ENCODE data around the gene IFI30.
"Not testable (repeated sequence)": the region's sequence is repeated elsewhere in the genome, so short reads cannot be mapped to it uniquely, and the experiment has no call there.

IFI30 gene

GRCh38 chr19:18156841-18157464, 16.7 kb upstream of the IFI30 start:
- TF ChIP-seq, protein P1, sequence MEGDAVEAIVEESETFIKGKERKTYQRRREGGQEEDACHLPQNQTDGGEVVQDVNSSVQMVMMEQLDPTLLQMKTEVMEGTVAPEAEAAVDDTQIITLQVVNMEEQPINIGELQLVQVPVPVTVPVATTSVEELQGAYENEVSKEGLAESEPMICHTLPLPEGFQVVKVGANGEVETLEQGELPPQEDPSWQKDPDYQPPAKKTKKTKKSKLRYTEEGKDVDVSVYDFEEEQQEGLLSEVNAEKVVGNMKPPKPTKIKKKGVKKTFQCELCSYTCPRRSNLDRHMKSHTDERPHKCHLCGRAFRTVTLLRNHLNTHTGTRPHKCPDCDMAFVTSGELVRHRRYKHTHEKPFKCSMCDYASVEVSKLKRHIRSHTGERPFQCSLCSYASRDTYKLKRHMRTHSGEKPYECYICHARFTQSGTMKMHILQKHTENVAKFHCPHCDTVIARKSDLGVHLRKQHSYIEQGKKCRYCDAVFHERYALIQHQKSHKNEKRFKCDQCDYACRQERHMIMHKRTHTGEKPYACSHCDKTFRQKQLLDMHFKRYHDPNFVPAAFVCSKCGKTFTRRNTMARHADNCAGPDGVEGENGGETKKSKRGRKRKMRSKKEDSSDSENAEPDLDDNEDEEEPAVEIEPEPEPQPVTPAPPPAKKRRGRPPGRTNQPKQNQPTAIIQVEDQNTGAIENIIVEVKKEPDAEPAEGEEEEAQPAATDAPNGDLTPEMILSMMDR (IDR thresholded peaks at IDR 0.05): no peak
- DNase-seq: peak; percentile 68 to 90
- Histone ChIP-seq H3K4me1 (peaks cover 7 to 56% (median 43%) of the 10 kb centered on the region in 4 donors), H3K4me3 (no peak overlapping the region), H3K27ac (peak overlapping the region; percentile 64 to 76), H3K36me3 (peaks cover 5 to 10% (median 8%) of the 10 kb centered on the region in 3 donors), H3K27me3 (no peaks in the 10 kb centered on the region), H3K9me3 (no peaks in the 10 kb centered on the region)
- intact Hi-C loops (cut with DNase I; ENCODE audit: low total_unique reads): no loop called here

- TF ChIP-seq, protein P1 (IDR thresholded peaks at IDR 0.05): no peak
- Histone ChIP-seq H3K9me3 (no peaks in the 10 kb centered on the region), H3K4me3 (no peak overlapping the region), H3K27me3 (no peaks in the 10 kb centered on the region), H3K27ac (peak overlapping the region; percentile 64 to 76), H3K36me3 (peaks cover 5 to 16% (median 8%) of the 10 kb centered on the region in 3 donors), H3K4me1 (peaks cover 7 to 55% (median 44%) of the 10 kb centered on the region in 4 donors)
- intact Hi-C loops (cut with DNase I; ENCODE audit: low total_unique reads): no loop called here
- no peak for DNase-seq
Measured at GRCh38 chr19:18157465-18158063, 16.0 kb upstream of the IFI30 start.

DNA sequence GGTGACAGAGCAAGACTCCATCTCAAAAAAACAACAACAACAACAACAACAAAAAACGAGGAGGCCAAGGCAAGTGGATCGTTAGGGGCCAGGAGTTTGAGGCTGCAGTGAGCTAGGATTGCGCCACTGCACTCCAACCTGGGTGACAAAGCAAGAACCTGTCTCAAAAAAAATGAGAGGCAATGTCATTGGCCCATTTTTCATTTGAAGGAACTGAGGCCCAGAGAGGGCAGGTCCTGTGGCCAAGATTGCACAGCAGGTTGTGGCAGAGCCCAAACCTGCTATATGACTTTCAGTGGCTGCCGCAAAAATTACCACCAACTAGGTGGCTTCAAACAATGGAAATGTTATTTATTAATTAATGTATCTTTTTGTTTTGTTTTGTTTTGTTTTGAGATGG, 15.1 kb upstream of the IFI30 start:
- TF ChIP-seq, protein P1 (IDR thresholded peaks at IDR 0.05): no peak
- H3K36me3 ChIP-seq: peaks cover 13 to 25% (median 16%) of the 10 kb centered on the region in 3 donors
- no peak overlapping the region for H3K4me3 ChIP-seq
- no peak for DNase-seq
- H3K27ac ChIP-seq: peak overlapping the region; percentile 64 to 76
- H3K27me3 ChIP-seq: no peaks in the 10 kb centered on the region
- peaks cover 7 to 55% (median 42%) of the 10 kb centered on the region in 4 donors for H3K4me1 ChIP-seq
- H3K9me3 ChIP-seq: no peaks in the 10 kb centered on the region
- intact Hi-C loops (cut with DNase I; ENCODE audit: low total_unique reads): no loop called here

DNA sequence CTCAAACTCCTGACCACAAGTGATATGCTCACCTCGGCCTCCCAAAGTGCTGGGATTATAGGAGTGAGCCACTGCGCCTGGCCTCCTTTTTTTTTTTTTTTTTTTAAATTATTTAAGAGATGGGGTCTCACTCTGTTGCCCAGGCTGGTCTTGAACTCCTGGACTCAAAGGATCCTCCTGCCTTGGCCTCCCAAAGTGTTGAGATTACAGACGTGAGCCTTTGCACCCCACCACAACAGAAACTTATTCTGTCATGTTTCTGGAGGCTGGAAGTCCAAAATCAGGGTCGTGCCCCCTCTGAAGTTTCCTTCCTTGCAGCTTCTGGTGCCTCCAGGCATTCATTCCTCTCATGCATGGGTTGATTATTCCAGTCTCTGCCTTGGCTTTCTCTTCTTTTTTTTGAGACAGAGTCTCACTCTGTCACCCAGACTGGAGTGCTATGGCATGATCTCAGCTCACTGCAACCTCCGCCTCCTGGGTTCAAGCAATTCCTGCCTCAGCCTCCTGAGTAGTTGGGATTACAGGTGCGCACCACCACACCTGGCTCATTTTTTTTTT, 14.5 kb upstream of the IFI30 start:
- Histone ChIP-seq H3K36me3 (peaks cover 17 to 32% (median 22%) of the 10 kb centered on the region in 3 donors), H3K4me1 (peaks cover 7 to 48% (median 35%) of the 10 kb centered on the region in 4 donors)
- H3K27me3 ChIP-seq; intact Hi-C loops (cut with DNase I; ENCODE audit: low total_unique reads); H3K4me3 ChIP-seq; DNase-seq; H3K9me3 ChIP-seq; H3K27ac ChIP-seq: not testable (repeated sequence)

DNA sequence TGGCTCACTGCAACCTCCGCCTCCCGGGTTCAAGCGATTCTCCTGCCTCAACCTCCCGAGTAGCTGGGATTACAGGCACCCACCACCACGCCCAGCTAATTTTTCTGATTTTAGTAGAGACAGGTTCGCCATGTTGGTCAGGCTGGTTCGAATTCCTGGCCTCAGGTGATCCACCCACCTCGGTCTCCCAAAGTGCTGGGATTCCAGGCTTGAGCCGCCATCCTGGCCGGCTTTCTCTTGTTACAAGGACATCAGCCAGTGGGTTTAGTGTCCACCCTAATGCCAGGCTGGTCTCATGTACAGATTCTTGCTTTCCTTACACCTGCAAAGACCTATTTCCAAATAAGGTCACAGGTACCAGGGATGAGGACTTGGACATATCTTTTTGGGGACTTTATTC, 13.8 kb upstream of the IFI30 start:
- TF ChIP-seq, protein P1 (IDR thresholded peaks at IDR 0.05): no peak
- Histone ChIP-seq H3K27me3 (no peaks in the 10 kb centered on the region), H3K9me3 (no peaks in the 10 kb centered on the region), H3K27ac (peak overlapping the region in 1 of 2 donors; percentile 76), H3K36me3 (peaks cover 17 to 36% (median 27%) of the 10 kb centered on the region in 3 donors), H3K4me1 (peaks cover 7 to 43% (median 31%) of the 10 kb centered on the region in 4 donors), H3K4me3 (no peak overlapping the region)
- intact Hi-C loops (cut with DNase I; ENCODE audit: low total_unique reads): no loop called here
- DNase-seq: no peak

DNA sequence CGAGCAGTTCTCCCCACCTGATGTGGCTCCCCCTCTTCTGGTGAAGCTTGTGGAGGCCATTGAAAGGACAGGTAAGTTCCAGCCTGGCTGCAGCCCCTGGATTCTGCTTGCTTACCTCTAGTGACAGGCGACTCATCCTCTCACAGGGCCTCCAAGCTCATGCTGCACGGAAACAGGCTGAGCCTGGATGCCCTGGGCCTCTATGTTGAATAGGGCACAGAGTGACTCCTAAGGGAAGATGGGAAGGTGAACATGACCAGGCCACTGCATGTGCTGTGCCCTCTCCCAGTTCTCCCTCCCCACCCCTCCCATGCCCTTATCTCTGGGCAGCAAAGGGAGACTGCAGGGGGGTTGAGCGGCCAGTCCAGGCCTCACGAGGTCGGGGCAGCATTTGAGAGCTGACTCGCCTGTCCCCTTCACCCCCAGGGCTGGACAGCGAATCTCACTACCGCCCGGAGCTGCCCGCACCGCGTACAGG, 13.1 kb upstream of the IFI30 start:
- H3K4me1 ChIP-seq: peaks cover 7 to 42% (median 31%) of the 10 kb centered on the region in 4 donors

More for the DNA sequence above, 13.1 kb upstream of the IFI30 start:
- TF ChIP-seq, protein P1 (IDR thresholded peaks at IDR 0.05): no peak
- no peak for DNase-seq
- Histone ChIP-seq H3K36me3 (peaks cover 17 to 43% (median 29%) of the 10 kb centered on the region in 3 donors), H3K4me3 (peak overlapping the region; percentile 47 to 54), H3K9me3 (no peaks in the 10 kb centered on the region), H3K27me3 (no peaks in the 10 kb centered on the region), H3K27ac (peak overlapping the region; percentile 76 to 79)
- intact Hi-C loops (cut with DNase I; ENCODE audit: low total_unique reads): no loop called here
